Common myeloid progenitor, CD34-positive (primary cell): Measurements from ENCODE around the gene INPP4B.
A peak's percentile ranks its signal among the peaks of the same experiment; 100 is the strongest.

Experiments used
- CTCF ChIA-PET: fragments of 350-600 bp; sonication (Branson Sonifier 250); formaldehyde crosslinking; loops from one replicate; lab custom pipeline; 2021; ENCODE audit warnings: antibody characterized with exemption; lab: Charles Lee
- POLR2A ChIA-PET: fragments of 350-600 bp; sonication (Branson Sonifier 250); formaldehyde crosslinking; loops from one replicate; lab custom pipeline; 2021; ENCODE audit warnings: antibody characterized with exemption; lab: Charles Lee
- DNase-seq, 3 donors: peaks; one replicate each; pipeline versions ENCODE4 v3.0.0 to v3.0.0-alpha.2; 2013
- H3K27ac ChIP-seq, 2 experiments: 1 replicate in 1 of 2; 2 replicates in 1 of 2; pipeline ENCODE4 v1.7.0; 2013; ENCODE audit warnings: inconsistent platforms in 2 of 2, low read length in 2 of 2, mild to moderate bottlenecking in 2 of 2, low read depth in 1 of 2, moderate library complexity in 1 of 2; ENCODE audit not compliant: severe bottlenecking in 2 of 2, insufficient read depth in 1 of 2, poor library complexity in 1 of 2
- H3K27me3 ChIP-seq, 5 experiments: replicated peaks in 2 of 5; 1 replicate in 3 of 5; 2 replicates in 2 of 5; pipeline versions ENCODE4 v1.6.1 to v1.7.0; 2013; ENCODE audit warnings: low read length in 4 of 5, mild to moderate bottlenecking in 2 of 5, moderate library complexity in 2 of 5, inconsistent platforms in 1 of 5; ENCODE audit not compliant: insufficient read depth in 5 of 5, control insufficient read depth in 4 of 5
- H3K36me3 ChIP-seq, 4 experiments: 1 replicate in 2 of 4; 2 replicates in 2 of 4; pipeline versions ENCODE4 v1.6.1 to v1.7.0; 2013; ENCODE audit warnings: low read length in 3 of 4, control low read depth in 1 of 4, mild to moderate bottlenecking in 1 of 4; ENCODE audit not compliant: control insufficient read depth in 4 of 4, insufficient read depth in 4 of 4
- H3K4me1 ChIP-seq, 4 experiments: 1 replicate in 3 of 4; 2 replicates in 1 of 4; pipeline versions ENCODE4 v1.6.1 to v1.7.1; 2013; ENCODE audit warnings: low read length in 3 of 4, mild to moderate bottlenecking in 3 of 4, control low read depth in 1 of 4, inconsistent platforms in 1 of 4, moderate library complexity in 1 of 4; ENCODE audit not compliant: control insufficient read depth in 4 of 4, insufficient read depth in 4 of 4; ENCODE audit errors: control extremely low read depth in 1 of 4
- H3K4me3 ChIP-seq, 7 experiments: 1 replicate in 4 of 7; 2 replicates in 3 of 7; pipeline versions ENCODE4 v1.5.1 to v1.7.0; 2013; ENCODE audit warnings: mild to moderate bottlenecking in 7 of 7, low read length in 6 of 7, moderate library complexity in 6 of 7, inconsistent platforms in 2 of 7, low read depth in 2 of 7, control low read depth in 1 of 7; ENCODE audit not compliant: insufficient read depth in 4 of 7, control insufficient read depth in 1 of 7; ENCODE audit errors: extremely low read depth in 1 of 7
- H3K9me3 ChIP-seq, 5 experiments: 1 replicate in 4 of 5; 2 replicates in 1 of 5; pipeline versions ENCODE4 v1.6.1 to v1.7.1; 2013; ENCODE audit warnings: low read length in 4 of 5, mild to moderate bottlenecking in 2 of 5, inconsistent platforms in 1 of 5, low read depth in 1 of 5, moderate library complexity in 1 of 5; ENCODE audit not compliant: control insufficient read depth in 4 of 5, insufficient read depth in 2 of 5; ENCODE audit errors: control extremely low read depth in 1 of 5
- WGBS: methylation state at CpG from one replicate; pipeline ENCODE4 v1.1.5; 2013; ENCODE audit not compliant: insufficient coverage; 5-methylcytosine and 5-hydroxymethylcytosine counted together

Gene INPP4B

GRCh38 chr4:142698552-142698951, 147.5 kb downstream of the INPP4B start:
- Histone ChIP-seq H3K4me3 (peak overlapping the region in 1 of 7 experiments; percentile 9), H3K36me3 (no peaks in the 10 kb centered on the region), H3K4me1 (peaks cover 33 to 84% (median 45%) of the 10 kb centered on the region in 4 experiments), H3K27me3 (no peaks in the 10 kb centered on the region), H3K9me3 (no peaks in the 10 kb centered on the region), H3K27ac (peak overlapping the region in 1 of 2 experiments; percentile 35)
- CTCF ChIA-PET = interaction anchor here (1.4 to 1.7 kb wide), 2 partner anchors 15 to 118 kb away, joined by 3 to 4 read pairs; no protein-coding TSS in a partner anchor
- 100% methylated on average over 1 of the region's 1 CpG for WGBS
- POLR2A ChIA-PET = interaction anchor here (0.6 kb wide), 1 partner anchor 30 kb away, joined by 6 read pairs; no protein-coding TSS in a partner anchor
- DNase-seq = peak in 1 of 3 donors; percentile 32

- no CpG with 5 or more reads among the region's 1 CpG for WGBS
- H3K4me1 ChIP-seq = peaks cover 35 to 81% (median 42%) of the 10 kb centered on the region in 4 experiments
- POLR2A ChIA-PET = no interaction called here
Observed at GRCh38 chr4:142697928-142698327, 148.2 kb downstream of the INPP4B start.

GRCh38 chr4:142697320-142697719, 148.8 kb downstream of the INPP4B start:
- no peak for DNase-seq
- Histone ChIP-seq H3K27me3 (no peaks in the 10 kb centered on the region), H3K36me3 (no peaks in the 10 kb centered on the region), H3K9me3 (no peaks in the 10 kb centered on the region), H3K27ac (peak overlapping the region; percentile 31 to 64), H3K4me3 (peak overlapping the region in 2 of 7 experiments; percentile 8 to 59), H3K4me1 (peaks cover 32 to 81% (median 42%) of the 10 kb centered on the region in 4 experiments)
- ChIA-PET CTCF (no interaction called here), POLR2A (no interaction called here)
- WGBS = no CpG with 5 or more reads among the region's 2 CpGs

More at GRCh38 chr4:142697928-142698327, 148.2 kb downstream of the INPP4B start:
- DNase-seq = peak in 1 of 3 donors; percentile 35
- H3K27me3 ChIP-seq = no peaks in the 10 kb centered on the region
- no peaks in the 10 kb centered on the region for H3K36me3 ChIP-seq
- CTCF ChIA-PET = interaction anchor here (1.4 to 1.7 kb wide), 2 partner anchors 15 to 117 kb away, joined by 3 to 4 read pairs; no protein-coding TSS in a partner anchor
- peak overlapping the region; percentile 27 to 29 for H3K27ac ChIP-seq
- H3K4me3 ChIP-seq = no peak overlapping the region
- no peaks in the 10 kb centered on the region for H3K9me3 ChIP-seq

GRCh38 chr4:142696334-142697122, 149.6 kb downstream of the INPP4B start:
- POLR2A ChIA-PET = no interaction called here
- Histone ChIP-seq H3K36me3 (no peaks in the 10 kb centered on the region), H3K9me3 (no peaks in the 10 kb centered on the region), H3K4me1 (peaks cover 31 to 83% (median 43%) of the 10 kb centered on the region in 4 experiments), H3K4me3 (peak overlapping the region in 3 of 7 experiments; percentile 8 to 59 (median 38)), H3K27ac (peak overlapping the region; percentile 64 to 76), H3K27me3 (no peaks in the 10 kb centered on the region)
- DNase-seq = peak; percentile 33 to 82 (median 73)
- 0% methylated on average over 1 of the region's 3 CpGs for WGBS
- CTCF ChIA-PET = no interaction called here

GRCh38 chr4:142690406-142691163, 155.5 kb downstream of the INPP4B start:
- ChIA-PET CTCF (interaction anchor here (0.5 to 1.8 kb wide), 3 partner anchors 12 to 602 kb away, joined by 3 to 9 read pairs (median 4); no protein-coding TSS in a partner anchor), POLR2A (no interaction called here)
- no peaks in the 10 kb centered on the region for H3K27me3 ChIP-seq
- peak overlapping the region in 1 of 7 experiments; percentile 34 for H3K4me3 ChIP-seq
- H3K4me1 ChIP-seq = peaks cover 14 to 49% (median 23%) of the 10 kb centered on the region in 4 experiments
- H3K27ac ChIP-seq = no peak overlapping the region
- WGBS = 100% methylated on average over 3 of the region's 4 CpGs
- DNase-seq = no peak
- no peaks in the 10 kb centered on the region for H3K36me3 ChIP-seq
- no peaks in the 10 kb centered on the region for H3K9me3 ChIP-seq

- WGBS = 100% methylated on average over 5 of the region's 6 CpGs
- ChIA-PET POLR2A (no interaction called here), CTCF (no interaction called here)
Observed at GRCh38 chr4:142687547-142688275, 158.4 kb downstream of the INPP4B start.

More at GRCh38 chr4:142687547-142688275, 158.4 kb downstream of the INPP4B start:
- peak in 1 of 3 donors; percentile 41 for DNase-seq
- Histone ChIP-seq H3K4me1 (peaks cover 10 to 37% (median 16%) of the 10 kb centered on the region in 4 experiments), H3K27ac (no peak overlapping the region), H3K4me3 (no peak overlapping the region), H3K27me3 (no peaks in the 10 kb centered on the region), H3K9me3 (no peaks in the 10 kb centered on the region), H3K36me3 (no peaks in the 10 kb centered on the region)
